Lower leg skin (tissue), 4 donors: ENCODE measurements around the gene ATXN2L. TPM values are rescaled to one million over a fixed set of nuclear protein-coding genes. Genes with fewer than 3 reads are reported as not detected.

Source experiments
- DNase-seq, 2 donors: peaks; one replicate each; pipeline ENCODE4 v3.0.0-alpha.2; 2019; ENCODE audit warnings: low spot score in 2 of 2
- H3K4me3 ChIP-seq: fragments of 200-600 bp; sonication (generic); 2 replicates; pipeline ENCODE4 v1.5.1; 2017; ENCODE audit warnings: mild to moderate bottlenecking, low read depth; ENCODE audit not compliant: poor library complexity, severe bottlenecking
- POLR2A ChIP-seq, 2 donors: fragments of 450-650 bp; IDR thresholded peaks; one replicate each; pipeline ENCODE4 v1.6.1; 2016 to 2017; ENCODE audit warnings: antibody characterized with exemption in 2 of 2, mild to moderate bottlenecking in 1 of 2, moderate library complexity in 1 of 2
- WGBS, 2 donors: methylation state at CpG; one replicate each; pipeline ENCODE4 v1.1.5; 2018; 5-methylcytosine and 5-hydroxymethylcytosine counted together
- intact Hi-C: fragments of 100-400 bp; cut with DNase I; formaldehyde crosslinking; loops from one replicate; pipeline ENCODE4 v1.15.0; 2023; ENCODE audit warnings: low total_unique reads
- total RNA-seq, 4 donors: library from RNA; depleted of rRNA; stranded (reverse); fragments of >200 nt; gene quantifications; one replicate each; pipeline ENCODE4 v1.1.0, GENCODE V29; 2016
- TF ChIP-seq, protein P1 (sequence below), 3 donors: fragments of 450-650 bp; IDR thresholded peaks; one replicate each; pipeline ENCODE4 v1.5.1; 2016; ENCODE audit warnings: antibody characterized with exemption in 3 of 3, mild to moderate bottlenecking in 3 of 3, moderate library complexity in 2 of 3

The ATXN2L gene
- total RNA-seq, 4 donors from 2014 or later: 54.8 to 152 (median 66.5) TPM

DNA sequence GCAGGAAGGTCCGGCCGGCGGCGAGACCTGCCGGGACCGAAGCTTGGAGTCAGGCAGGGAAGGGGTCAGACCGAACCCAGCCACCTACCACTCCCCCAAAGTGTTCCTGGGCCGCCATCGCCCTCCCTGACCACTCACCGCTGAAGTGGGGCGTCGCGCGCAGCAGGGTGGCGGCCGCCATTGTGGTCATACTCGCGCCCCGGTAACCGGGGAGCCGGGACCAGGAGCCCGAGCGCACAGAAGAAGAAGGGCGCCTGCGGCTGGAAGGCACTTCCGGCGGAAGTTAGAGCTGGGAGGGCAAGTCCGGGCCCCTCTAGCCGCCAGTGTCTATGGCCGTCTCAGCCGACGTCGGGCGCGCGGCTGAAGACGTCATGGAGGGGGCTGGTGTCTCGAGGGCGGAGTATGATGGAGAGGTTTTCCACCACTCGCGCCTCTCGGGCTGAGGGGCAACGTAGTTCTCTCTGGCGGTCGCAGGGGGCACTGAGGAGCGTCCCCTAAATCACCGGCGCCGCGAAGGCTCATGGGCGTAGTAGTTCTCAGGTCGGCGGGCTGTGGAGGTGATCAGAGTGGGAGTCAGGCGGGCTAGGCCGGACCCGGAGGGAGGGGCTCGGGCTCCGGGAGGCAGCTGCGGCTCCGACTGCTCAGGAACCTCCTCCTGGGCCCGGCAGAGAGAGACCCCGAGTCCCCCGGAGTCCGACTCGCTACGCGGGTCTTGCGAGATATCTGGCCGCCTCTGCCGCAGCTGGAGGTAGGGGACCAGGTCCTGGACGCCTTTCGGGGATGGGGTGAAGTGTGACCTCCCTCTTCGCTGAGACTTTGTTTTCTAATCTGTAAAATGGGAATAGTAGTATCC, 23.5 kb downstream of the ATXN2L start, which contains the start of gene TUFM:
Gene TUFM (minus strand): TSS at position 269 of the 853 bp plus-strand sequence. CDS start 79 bp downstream, at position 190.
- TF ChIP-seq POLR2A (IDR thresholded peaks at IDR 0.05): no peak
- TF ChIP-seq, protein P1, sequence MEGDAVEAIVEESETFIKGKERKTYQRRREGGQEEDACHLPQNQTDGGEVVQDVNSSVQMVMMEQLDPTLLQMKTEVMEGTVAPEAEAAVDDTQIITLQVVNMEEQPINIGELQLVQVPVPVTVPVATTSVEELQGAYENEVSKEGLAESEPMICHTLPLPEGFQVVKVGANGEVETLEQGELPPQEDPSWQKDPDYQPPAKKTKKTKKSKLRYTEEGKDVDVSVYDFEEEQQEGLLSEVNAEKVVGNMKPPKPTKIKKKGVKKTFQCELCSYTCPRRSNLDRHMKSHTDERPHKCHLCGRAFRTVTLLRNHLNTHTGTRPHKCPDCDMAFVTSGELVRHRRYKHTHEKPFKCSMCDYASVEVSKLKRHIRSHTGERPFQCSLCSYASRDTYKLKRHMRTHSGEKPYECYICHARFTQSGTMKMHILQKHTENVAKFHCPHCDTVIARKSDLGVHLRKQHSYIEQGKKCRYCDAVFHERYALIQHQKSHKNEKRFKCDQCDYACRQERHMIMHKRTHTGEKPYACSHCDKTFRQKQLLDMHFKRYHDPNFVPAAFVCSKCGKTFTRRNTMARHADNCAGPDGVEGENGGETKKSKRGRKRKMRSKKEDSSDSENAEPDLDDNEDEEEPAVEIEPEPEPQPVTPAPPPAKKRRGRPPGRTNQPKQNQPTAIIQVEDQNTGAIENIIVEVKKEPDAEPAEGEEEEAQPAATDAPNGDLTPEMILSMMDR (IDR thresholded peaks at IDR 0.05): peak in 1 of 3 donors; percentile 85
- DNase-seq: peak; percentile 97 to 99
- peak within 1 kb of the TSS; percentile 94 for H3K4me3 ChIP-seq
- intact Hi-C loops: no loop called here
- 1% methylated on average over 53 to 55 of the region's 73 CpGs for WGBS, 2 donors

DNA sequence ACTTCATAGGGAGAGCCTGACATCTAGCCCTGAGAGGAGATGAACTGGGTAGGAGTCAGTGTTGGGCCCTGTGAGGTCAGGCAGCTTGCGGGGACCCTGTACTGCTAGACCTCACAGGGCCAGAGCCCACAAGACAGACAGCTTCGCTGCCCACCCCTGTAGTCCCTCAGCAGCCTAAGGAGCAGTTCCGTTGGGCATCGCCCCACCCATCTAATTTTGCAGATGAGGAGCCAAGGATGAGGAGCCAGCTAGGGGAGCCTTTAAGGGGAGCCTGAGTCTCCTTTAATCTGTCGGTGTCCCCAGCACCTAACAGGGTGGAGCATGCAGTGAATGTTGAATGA, 24.1 kb downstream of the ATXN2L start:
- intact Hi-C loops: no loop called here
- no peak for DNase-seq
- WGBS, 2 donors: 12 to 19% methylated on average over 5 of the region's 5 CpGs
- peak overlapping the region; percentile 94 for H3K4me3 ChIP-seq
- no peak for TF ChIP-seq POLR2A (IDR thresholded peaks at IDR 0.05)
- TF ChIP-seq, protein P1 (IDR thresholded peaks at IDR 0.05): no peak

GRCh38 chr16:28858421-28858820, 35.6 kb downstream of the ATXN2L start:
- TF ChIP-seq, protein P1 (IDR thresholded peaks at IDR 0.05): no peak
- TF ChIP-seq POLR2A (IDR thresholded peaks at IDR 0.05): no peak
- intact Hi-C loops: no loop called here
- 55 to 69% methylated on average over 8 of the region's 8 CpGs for WGBS, 2 donors
- no peak overlapping the region for H3K4me3 ChIP-seq
- DNase-seq: no peak

DNA sequence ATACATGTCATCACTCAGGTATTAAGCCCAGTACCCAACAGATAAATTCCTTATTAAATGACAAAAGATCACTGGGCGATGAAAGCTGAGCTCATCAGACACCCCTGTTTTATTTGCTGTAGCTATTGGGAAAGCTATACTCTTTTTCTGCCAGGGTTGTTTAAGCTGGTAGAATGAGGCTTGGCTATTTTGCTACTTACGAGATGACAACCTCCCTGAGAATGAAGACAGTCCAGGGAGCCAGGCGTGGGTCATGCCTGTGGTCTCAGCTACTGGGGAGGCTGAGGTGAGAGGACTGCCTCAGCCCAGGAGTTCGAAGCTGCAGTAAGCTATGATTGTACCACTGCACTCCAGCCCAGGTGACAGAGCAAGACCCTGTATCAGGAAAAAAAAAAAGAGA, 36.5 kb downstream of the ATXN2L start:
- no peak for TF ChIP-seq POLR2A (IDR thresholded peaks at IDR 0.05)
- TF ChIP-seq, protein P1 (IDR thresholded peaks at IDR 0.05): no peak
- H3K4me3 ChIP-seq: no peak overlapping the region
- 70 to 84% methylated on average over 4 of the region's 4 CpGs for WGBS, 2 donors
- no peak for DNase-seq
- intact Hi-C loops: no loop called here

GRCh38 chr16:28863929-28864793, 41.4 kb downstream of the ATXN2L start:
- 2% methylated on average over 24 to 42 of the region's 42 CpGs for WGBS, 2 donors
- intact Hi-C loops: no loop called here
- TF ChIP-seq POLR2A (IDR thresholded peaks at IDR 0.05): no peak
- TF ChIP-seq, protein P1 (IDR thresholded peaks at IDR 0.05): no peak
- no peak for DNase-seq
- H3K4me3 ChIP-seq: peak overlapping the region; percentile 87
